Hematopoietic multipotent progenitor cell treated with erythropoietin and hydrocortisone succinate and interleukin-3 and kit ligand, for 15 days (in vitro differentiated cells): ENCODE measurements around the gene IL4.
"Not testable (repeated sequence)": the region's sequence is repeated elsewhere in the genome, so short reads cannot be mapped to it uniquely, and the experiment has no call there.

Source experiments
- DNase-seq: peaks from one replicate; pipeline ENCODE4 v3.0.0-alpha.2; 2015; ENCODE audit warnings: low spot score

Gene IL4

GRCh38 chr5:132673939-132674630 lies at the start of gene IL4:
TSS of gene IL4 (plus strand) at chr5:132673989. CDS start at chr5:132674051, 62 bp downstream.
- no peak for DNase-seq

DNA sequence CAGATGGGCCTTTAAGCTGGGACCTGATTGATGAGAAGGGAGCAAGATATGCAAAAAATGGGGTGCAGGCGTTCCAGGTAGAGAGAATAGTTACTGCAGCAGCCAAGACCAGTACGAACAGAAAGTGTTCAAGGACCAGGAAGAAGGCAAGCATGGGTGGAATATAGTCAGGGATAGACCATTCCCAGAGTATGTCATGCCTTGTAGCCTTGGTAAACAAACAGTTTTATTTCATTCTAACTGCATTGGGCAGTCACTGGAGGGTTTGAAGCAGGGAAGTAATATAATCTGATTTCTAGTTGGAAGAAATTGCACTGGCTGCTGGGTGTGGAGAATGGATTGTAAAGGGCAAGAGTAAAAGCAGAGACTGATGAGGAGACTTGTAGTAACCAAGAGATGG lies 46.3 kb upstream of the IL4 start:
- DNase-seq = no peak

DNA sequence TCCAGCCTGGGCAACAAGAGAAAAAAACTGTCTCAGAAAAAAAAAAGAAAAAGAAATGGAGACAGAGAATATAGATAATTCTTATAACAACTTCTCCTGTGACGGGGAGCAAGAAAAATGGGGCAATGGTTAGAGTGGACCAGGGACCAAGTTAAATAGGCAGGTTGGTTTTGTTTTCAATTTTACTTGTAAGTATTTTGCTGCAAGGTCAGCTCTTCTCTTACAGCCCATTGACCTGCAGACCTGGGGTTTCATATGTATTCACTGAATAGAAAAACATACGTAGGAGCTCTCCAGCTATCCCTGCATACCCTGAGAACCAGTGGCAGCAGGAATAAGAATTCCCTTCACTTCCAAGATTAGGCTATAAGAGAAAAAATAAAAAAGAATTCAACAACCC lies 45.0 kb upstream of the IL4 start:
- no peak for DNase-seq

GRCh38 chr5:132629230-132629944 lies 44.4 kb upstream of the IL4 start:
- DNase-seq = no peak

DNA sequence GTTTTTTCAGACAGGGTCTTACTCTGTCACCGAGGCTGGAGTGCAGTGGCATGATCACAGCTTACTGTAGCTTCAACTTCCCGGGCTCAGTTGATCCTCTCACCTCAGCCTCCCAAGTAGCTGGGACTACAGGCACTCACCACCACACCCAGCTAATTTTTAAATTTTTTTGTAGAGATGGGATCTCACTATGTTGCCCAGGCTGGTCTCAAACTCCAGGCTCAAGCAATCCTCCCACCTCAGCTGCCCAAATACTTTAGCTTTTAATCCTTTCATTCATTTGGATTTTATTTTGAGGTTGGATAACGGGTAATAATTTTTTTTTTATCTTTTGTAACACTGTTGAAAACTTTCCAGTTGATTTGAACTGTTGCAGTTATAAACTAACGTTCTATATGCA lies 40.2 kb upstream of the IL4 start:
- not testable (repeated sequence) for DNase-seq

- no peak for DNase-seq
Observed at GRCh38 chr5:132635873-132636272, 37.9 kb upstream of the IL4 start.

GRCh38 chr5:132637241-132637640 lies 36.5 kb upstream of the IL4 start:
- DNase-seq = no peak

- DNase-seq = no peak
Observed at GRCh38 chr5:132639706-132640130, 34.1 kb upstream of the IL4 start.

DNA sequence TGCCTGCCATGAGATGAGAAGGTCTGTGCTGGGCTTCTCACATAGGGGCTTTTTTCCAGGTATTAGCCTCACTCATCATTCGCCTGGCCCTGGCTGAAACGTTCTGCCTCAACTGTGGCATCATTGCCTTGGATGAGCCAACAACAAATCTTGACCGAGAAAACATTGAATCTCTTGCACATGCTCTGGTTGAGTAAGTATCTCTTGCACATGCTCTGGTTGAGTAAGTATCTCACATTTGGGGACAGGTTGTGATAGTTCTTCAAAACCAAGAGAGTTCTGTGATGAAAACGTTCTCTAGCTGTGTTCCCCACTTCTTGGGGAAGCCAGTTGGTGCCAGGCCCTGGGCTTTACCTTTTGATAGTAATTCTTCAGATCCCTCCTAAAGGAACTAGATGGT lies 33.2 kb upstream of the IL4 start:
- no peak for DNase-seq

DNA sequence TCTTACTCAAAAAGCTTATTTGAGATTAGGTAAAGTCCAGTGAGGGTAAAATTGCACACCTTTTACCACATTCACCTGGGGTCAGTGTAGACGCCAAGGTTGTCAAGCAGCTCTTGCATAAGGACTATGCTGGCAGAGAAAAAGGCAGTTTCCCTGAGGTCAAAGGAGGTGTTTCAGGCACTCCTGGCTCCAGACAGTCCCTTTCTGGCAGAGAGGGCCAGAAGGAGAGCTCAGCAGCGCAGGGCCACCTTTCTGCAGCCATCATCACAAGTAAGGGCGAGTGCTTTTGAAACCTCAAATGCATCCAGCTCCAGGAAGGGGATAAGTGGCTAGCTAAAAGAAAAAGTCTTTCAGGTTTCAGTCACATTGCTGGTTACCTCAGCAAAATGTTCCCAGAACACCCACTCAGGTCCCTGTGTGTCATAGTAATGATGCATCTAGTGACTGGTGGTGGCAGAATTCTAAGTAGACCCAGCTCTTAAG lies 32.5 kb upstream of the IL4 start:
- no peak for DNase-seq

DNA sequence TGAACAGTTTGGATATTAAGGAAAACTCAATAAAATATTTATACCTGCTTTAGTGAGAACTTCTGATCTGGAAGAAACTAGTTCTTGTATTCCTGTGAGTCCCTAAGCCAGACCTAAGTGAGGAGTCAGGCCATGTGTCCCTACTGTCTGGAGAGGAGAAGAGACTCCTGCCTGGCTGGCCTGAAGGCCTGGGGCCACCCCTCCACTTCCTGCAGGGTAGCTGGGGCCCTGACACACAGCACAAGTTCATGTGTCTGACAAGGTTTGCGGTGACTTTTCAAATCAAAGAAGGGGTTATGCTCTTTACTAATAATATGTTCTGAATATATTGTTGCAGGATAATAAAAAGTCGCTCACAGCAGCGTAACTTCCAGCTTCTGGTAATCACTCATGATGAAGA lies 31.9 kb upstream of the IL4 start:
- no peak for DNase-seq

DNA sequence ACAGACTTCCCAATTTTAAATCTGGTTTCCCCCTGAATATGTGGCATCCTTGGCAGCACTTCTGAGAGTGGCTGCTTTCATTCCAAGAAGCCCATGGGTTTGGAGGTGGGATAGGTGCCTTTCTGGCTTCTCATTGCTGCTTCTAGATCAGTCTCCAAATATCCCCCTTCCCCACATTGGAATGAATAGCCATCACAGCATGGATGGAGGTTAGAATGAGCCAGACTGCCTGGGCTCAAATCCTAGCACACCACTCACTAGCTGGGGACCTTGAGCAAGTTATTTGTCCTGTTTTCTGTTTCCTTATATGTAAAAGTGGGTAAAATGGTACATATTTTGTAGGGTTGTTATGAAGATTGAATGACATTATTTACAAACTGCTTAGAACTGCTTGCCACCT lies 29.6 kb upstream of the IL4 start:
- DNase-seq = no peak

DNA sequence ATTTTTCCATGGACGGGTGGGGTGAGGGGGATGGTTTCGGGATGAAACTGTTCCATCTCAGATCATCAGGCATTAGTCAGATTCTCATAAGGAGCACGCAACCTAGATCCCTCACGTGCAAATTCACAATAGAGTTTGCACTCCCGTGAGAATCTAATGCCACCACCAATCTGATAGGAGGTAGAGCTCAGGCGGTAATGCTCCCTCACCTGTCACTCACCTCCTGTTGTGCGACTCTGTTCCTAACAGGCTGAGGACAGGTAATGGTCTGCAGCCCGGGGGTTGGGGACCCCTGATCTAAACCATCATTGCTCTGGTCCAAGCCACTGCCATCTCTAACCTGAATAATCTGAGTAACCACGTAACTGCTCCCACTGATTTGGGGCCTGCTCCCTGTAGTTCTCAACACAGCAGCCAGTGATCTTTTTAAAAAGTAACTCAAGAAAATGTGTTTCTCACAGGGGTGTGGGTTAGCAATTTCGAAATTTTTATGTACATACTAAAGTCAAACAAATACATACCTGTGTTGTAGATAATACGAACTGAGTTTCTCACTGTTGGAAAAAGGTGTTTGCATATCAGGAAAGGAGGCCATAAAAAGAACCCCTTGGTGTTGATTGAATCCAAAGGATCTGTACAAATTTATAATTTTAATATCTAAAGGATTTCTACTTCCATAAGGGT lies 27.1 kb upstream of the IL4 start:
- no peak for DNase-seq

DNA sequence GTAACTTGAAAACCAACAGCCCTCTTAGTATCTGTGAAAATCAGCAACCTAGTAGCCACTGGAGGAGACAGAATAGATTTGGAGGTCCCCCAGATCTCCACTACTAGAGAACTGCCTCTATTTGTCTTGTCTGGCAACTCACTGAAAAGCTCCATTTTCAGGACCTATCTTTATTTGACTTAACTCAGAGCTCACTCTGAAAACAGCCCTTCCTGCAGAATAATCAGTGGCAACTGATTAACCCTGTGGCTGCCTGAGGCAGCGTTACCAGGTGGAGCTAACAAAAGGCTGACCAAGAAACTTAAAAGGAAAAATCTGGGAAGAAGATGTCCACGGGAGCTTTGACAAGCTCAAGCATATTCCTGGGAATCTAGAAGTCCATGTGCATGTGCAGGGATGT lies 26.3 kb upstream of the IL4 start:
- DNase-seq = no peak

- DNase-seq = no peak
Observed at GRCh38 chr5:132648355-132648754, 25.4 kb upstream of the IL4 start.

DNA sequence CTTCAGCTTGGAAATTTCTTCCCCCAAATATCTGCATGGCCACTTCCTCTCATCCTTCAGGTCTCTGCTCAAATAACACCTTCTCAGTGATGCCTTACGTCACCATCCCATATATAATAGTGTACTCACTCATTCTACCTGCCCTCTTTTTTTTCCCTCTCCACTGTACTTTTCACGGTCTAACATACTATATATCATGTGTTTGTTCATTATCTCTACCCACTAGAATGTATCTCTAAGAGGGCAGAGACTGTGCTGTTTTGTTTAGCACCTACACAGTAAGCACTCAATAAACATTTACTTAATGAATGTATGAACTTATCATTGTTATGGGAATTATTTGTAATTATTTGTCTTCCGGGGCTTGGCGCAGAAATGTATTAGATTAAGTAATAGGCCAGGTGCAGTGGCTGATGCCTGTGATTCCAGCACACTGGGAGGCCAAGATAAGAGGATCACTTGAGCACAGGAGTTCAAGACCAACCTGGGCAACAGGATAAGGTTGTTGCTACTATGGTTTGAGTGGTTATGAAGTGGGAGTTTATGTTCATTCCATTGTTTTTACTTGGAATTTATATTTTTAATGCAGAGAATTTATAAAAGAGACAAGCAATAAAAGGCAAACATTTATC lies 21.8 kb upstream of the IL4 start:
- peak; percentile 82 for DNase-seq

DNA sequence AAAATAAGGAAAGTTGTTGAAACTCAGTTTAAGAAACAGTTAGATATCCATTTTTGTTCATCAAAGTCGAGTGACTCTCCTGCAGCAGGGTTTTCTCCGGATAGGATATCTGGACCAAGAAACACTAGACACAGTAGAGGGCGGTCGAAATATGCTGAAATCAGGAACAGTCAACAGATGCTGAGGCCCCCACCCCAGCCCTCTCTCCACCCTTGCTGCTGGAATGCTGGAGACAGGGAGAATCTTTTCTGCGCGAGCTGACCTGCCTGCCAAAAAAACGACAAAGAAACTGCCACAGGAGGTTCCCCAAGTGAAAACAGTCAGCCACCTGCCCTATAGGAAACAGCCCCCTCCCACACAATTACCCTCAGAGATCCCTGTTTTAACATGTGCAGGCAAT lies 20.1 kb upstream of the IL4 start:
- DNase-seq = no peak

DNA sequence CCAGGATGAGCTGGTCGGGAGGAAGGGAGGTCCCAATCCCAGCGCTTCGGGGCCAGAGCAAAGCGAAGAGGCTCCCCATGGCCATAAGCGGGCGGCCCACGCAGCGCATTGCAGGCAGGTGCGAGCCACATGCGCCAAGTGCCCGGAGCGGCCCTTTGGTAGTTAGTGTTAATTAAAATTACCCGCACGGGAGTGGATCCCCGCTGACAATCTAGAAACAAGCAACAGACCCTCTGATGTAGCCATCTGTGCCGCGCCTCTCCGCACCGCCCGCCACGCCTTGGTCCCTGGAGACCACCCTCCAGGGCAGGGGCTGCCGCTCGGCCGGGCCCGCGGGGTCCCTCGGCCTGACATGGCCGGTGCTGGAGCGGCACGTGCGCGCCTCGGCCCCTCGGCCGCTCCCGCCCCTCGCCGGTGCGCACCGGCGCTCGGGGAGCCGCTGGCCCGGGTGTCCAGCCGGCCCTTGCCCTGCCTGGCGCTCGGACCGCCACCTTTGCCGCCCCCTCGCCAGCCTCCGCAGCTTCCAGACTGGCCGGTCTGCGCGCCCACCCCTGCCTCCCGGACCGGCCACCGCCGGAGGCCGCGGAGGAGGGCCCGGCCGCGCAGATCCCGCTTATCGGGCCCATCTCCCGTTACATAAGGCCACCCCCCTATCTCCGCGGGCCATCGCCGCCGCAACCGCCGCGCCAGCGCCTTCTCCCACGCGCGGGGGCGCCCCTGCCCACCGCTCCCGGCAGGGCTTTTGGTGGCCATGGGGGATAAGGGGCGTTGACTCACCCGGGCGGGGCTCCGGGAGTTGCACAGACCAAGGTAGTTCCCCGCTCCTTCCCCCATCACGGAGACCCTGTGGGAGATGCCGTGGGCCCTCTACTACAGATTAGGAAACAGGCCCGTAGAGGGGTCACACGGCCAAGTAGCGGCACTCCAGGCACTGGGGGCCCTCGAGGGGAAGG lies 17.7 kb upstream of the IL4 start:
- peak; percentile 22 for DNase-seq

DNA sequence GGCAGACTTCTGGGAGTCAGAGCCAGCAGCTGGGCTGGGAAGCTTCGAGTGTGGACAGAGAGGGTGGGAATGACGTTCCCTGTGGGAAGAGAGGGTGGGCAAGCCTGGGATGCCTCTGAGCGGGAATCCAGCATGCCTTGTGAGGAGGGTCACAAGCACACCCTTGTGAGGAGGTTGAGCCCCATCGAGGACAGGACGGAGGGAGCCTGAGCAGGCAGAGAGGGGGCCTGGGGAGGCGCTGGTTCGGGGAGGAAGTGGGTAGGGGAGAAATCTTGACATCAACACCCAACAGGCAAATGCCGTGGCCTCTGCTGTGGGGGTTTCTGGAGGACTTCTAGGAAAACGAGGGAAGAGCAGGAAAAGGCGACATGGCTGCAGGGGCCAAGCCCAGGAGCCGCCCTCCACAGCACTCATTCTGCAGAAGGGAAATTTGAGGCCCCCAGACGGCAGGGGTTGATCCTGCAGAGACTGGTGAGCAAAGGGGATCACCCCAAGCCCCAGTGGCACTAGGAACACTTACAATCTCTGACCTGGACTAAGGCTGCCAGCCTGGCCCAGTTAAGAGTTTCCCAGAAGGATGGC lies 16.9 kb upstream of the IL4 start:
- no peak for DNase-seq

DNA sequence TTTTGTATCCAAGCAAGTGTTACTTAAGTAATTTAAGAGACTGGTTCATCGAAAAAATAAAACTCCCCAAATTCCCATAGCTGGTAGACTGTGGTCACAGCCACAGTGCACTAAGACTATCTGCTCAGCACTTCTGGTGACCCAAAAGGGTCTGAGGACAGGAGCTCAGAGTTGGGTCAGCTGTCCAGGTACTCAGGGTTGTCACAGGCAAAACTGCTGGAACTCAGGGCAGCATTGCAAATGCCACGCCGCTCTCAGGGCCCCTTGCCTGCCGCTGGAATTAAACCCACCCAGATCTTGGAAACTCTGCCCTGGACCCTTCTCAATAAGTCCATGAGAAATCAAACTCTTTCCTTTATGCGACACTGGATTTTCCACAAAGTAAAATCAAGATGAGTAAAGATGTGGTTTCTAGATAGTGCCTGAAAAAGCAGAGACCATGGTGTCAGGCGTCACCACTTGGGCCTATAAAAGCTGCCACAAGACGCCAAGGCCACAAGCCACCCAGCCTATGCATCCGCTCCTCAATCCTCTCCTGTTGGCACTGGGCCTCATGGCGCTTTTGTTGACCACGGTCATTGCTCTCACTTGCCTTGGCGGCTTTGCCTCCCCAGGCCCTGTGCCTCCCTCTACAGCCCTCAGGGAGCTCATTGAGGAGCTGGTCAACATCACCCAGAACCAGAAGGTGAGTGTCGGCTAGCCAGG lies 16.0 kb upstream of the IL4 start, which contains the start of gene IL13:
Gene IL13 (plus strand): TSS at position 498 of the 705 bp plus-strand sequence. CDS start 14 bp downstream, at position 512.
- no peak for DNase-seq
